CD4-positive, alpha-beta T cell treated with Interleukin-17A for 4 hours (primary cell): Measurements from ENCODE around the gene TUBB1.
A peak's percentile ranks its signal among the peaks of the same experiment; 100 is the strongest.

Source experiments
- DNase-seq: peaks from one replicate; pipeline ENCODE4 v3.0.0-alpha.2; 2020; ENCODE audit warnings: mixed read lengths

The TUBB1 gene

GRCh38 chr20:59046862-59047261 is 27.6 kb downstream of the TUBB1 start:
- no peak for DNase-seq

- DNase-seq, result no peak
These were observed 28.9 kb downstream of the TUBB1 start for GRCh38 chr20:59047938-59048680.

- no peak for DNase-seq
These were observed 29.4 kb downstream of the TUBB1 start for GRCh38 chr20:59048681-59049030.

GRCh38 chr20:59050437-59050836 is 31.2 kb downstream of the TUBB1 start:
- DNase-seq, result no peak

GRCh38 chr20:59051666-59052185 is 32.5 kb downstream of the TUBB1 start:
- DNase-seq, result no peak

- peak; percentile 36 for DNase-seq
These were observed 36.1 kb downstream of the TUBB1 start for GRCh38 chr20:59055302-59055701.

GRCh38 chr20:59062081-59062480 is 42.9 kb downstream of the TUBB1 start:
- DNase-seq, result no peak

- DNase-seq, result no peak
These were observed 44.4 kb downstream of the TUBB1 start for GRCh38 chr20:59063358-59064213.

GRCh38 chr20:59064214-59064722 is 45.0 kb downstream of the TUBB1 start:
- DNase-seq, result no peak

GRCh38 chr20:59068534-59068933 is 49.3 kb downstream of the TUBB1 start:
- no peak for DNase-seq

GRCh38 chr20:59069026-59069425 is 49.8 kb downstream of the TUBB1 start:
- DNase-seq, result no peak

- no peak for DNase-seq
These were observed 52.0 kb downstream of the TUBB1 start for GRCh38 chr20:59071216-59071615.

- DNase-seq, result no peak
These were observed 54.4 kb downstream of the TUBB1 start for GRCh38 chr20:59073582-59073981.

GRCh38 chr20:59074456-59074855 is 55.2 kb downstream of the TUBB1 start:
- DNase-seq, result no peak

- no peak for DNase-seq
These were observed 56.8 kb downstream of the TUBB1 start for GRCh38 chr20:59075934-59076508.
